ENCODE measurements around the gene GRIK2.

GRCh38 chr6:101826678-101827077 lies 433.2 kb downstream of the GRIK2 start:
- TF ChIP-seq CTCF (IDR thresholded peaks at IDR 0.05) (no peak), POLR2A (IDR thresholded peaks at IDR 0.05) (no peak)

Measured in thyroid gland (tissue), 4 donors.